Measurements from ENCODE around the gene SPDEF. TPM values are rescaled to one million over a fixed set of nuclear protein-coding genes. Genes with fewer than 3 reads are reported as not detected.

SPDEF gene
- total RNA-seq, 1 experiment from 2014 or later = not detected

DNA sequence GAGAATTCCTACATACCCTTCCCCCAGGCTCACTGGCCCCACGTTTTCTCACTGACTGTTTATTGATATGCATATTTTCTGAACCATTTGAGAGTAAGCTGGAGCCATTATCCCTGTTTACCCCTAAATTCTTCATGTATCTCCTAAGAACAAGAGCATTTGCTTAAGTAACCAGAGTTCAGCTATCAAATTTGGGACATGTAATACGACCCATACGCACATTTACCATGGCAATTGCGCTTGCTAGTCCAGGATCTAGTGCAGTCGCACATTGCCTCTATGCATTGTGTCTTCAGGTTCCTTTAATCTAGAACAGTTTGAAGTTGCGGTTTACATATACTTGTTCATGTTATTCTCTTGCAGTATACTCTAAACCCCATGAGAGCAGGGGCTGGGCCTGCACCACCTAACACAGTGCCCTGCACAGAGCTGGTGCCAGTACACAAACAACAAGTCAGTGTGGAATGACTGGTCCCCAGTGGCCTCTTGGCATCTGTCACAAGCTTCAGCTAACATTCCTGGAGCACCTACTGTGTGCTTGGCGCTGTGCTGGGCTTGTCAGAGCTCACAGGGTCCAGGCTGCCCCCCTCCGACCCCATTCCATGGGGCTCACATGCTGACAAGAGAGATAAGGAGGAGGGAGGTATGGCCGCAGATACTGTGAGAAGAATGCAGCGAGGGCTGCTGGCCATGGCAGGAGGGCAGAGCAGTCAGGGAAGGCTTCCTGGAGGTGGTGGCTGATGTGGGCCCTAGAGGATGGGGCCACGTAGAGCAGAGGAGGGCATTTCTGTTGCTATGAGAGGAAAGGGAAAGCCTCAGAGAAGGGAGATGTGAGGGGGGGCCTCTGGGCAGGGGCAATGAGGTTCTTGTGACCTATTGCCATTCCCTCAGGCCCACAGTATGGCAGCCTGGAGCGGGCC, 28.1 kb downstream of the SPDEF start:
- DNase-seq = no peak
- Histone ChIP-seq H3K4me3 (no peak overlapping the region), H3K36me3 (no peaks in the 10 kb centered on the region), H3K9me3 (no peaks in the 10 kb centered on the region), H3K27me3 (no peaks in the 10 kb centered on the region)

DNA sequence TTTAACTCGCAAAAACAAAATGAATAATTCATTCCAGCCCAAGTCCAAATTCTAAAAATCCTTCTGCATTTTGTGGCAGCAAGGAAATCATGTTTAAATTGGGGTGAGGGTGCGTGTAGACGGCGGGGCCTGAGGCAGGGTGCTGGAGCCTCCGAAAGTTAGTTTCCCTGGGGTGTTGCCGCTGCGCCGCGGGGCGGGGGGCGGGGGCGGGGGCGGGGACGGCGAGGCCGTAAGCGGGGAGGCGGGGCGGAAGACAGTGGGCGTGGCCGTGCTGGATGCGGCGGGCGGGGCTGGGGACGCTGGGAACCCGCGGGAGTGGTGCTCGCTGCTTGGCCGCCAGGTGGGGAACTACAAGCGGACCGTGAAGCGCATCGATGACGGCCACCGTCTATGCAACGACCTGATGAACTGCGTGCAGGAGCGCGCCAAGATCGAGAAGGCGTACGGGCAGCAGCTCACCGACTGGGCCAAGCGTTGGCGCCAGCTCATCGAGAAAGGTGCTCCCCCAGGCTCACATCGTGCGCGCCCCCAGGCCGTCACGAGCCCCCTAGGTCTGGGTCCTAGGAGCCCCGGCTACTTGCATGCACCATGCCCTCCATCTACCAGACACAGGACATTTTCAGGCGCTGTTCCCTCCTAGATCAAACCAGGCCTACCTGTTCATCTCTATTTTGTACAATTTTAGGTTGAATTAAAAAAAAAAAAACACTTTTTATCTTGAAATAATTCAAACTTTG, 29.0 kb downstream of the SPDEF start:
- H3K27me3 ChIP-seq = no peaks in the 10 kb centered on the region
- no peaks in the 10 kb centered on the region for H3K36me3 ChIP-seq
- H3K4me3 ChIP-seq = no peak overlapping the region
- H3K9me3 ChIP-seq = no peaks in the 10 kb centered on the region
- peak; percentile 85 for DNase-seq

DNA sequence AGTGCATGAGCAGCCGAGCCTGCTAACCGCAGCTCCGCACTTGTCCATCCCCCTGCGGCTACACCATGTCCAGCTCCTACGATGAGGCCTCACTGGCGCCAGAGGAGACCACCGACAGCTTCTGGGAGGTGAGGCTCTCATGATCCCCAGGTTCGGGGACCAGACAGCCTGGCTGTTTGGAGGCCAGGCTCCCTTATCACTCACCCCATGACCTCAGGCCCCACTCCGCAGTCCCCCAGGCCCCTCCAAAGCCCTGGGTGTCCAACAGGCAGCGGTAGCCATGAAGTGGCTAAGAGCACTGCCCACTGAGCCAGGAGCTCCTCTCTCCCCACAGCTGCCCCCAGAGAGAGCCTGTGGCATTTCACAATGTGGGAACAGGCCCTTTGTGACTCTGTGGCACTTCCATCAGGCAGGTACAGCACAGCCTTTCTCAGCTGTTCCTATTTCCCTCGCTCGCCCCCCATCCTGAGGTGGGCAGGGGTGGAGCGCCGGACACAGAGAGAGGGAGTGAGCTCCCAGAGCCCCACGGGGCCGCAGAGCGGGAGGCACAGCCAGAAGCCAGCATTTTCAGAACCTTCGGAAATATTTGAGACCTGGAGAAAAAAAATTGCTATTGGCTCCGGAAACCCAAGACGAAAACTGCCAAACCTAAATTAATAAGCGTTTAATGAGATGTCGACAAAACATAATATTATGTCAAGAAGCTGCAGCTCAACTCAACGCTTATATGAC, 29.7 kb downstream of the SPDEF start:
- no peak overlapping the region for H3K4me3 ChIP-seq
- no peak for DNase-seq

DNA sequence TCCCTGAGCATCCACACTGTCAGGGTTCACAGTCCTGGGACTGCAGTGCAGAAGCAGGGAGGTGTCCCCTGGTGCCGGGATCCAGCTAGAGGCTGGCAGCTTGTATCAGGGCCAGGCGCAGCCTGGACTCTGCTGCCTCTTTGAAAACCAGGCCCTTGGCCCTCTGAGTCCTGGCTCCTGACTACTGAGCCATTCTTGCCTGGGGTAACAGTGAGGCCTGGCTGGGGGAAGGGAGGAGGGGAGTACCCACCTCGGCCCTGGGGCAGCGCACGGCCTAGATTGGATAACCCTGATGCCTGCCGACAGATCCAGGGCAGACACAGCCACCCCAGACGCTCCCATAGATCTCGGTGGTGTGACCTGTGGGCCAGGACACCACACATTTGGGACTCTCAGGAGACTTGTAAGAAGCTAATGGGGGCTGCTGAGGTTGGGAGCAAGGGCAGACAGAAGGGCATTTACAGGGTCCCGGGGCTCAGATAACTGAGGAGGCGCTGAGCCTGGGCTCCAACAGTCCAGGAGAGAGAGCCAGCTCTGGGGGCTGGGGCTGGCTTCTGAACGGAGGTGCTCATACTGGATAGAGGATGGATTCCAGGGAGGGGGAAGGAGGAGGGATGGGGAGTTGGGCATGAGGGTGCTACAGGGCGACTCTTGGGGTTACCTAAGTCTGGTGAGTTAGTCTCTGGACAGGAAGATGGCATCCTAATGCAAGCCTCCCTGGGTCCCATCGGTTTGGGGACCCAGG, 30.5 kb downstream of the SPDEF start:
- no peaks in the 10 kb centered on the region for H3K27me3 ChIP-seq
- H3K9me3 ChIP-seq = no peaks in the 10 kb centered on the region
- no peak for DNase-seq
- H3K4me3 ChIP-seq = no peak overlapping the region
- no peaks in the 10 kb centered on the region for H3K36me3 ChIP-seq

More for the DNA sequence above, 29.7 kb downstream of the SPDEF start:
- no peaks in the 10 kb centered on the region for H3K27me3 ChIP-seq
- no peaks in the 10 kb centered on the region for H3K36me3 ChIP-seq
- H3K9me3 ChIP-seq = no peaks in the 10 kb centered on the region

DNA sequence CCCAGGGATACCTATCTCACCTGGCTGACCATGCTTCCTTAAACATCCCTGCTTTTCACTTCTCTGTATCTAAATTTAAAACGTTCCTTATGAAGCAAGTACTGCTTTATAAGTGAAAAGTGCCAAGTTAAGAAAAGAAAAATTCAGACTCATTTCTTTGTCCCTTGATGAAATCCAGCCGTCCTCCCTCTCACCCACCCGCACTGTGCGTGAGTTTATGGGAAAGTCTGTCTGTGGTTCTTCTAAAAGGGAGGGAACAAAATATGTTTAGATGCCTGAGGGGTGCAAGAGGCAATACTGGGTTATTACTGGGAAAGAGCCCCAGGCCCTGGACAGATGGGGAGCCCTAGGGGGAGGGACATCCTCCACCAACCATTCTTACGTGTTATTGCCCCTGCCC, 31.2 kb downstream of the SPDEF start:
- Histone ChIP-seq H3K36me3 (no peaks in the 10 kb centered on the region), H3K9me3 (no peaks in the 10 kb centered on the region), H3K4me3 (no peak overlapping the region), H3K27me3 (no peaks in the 10 kb centered on the region)
- DNase-seq = no peak

DNA sequence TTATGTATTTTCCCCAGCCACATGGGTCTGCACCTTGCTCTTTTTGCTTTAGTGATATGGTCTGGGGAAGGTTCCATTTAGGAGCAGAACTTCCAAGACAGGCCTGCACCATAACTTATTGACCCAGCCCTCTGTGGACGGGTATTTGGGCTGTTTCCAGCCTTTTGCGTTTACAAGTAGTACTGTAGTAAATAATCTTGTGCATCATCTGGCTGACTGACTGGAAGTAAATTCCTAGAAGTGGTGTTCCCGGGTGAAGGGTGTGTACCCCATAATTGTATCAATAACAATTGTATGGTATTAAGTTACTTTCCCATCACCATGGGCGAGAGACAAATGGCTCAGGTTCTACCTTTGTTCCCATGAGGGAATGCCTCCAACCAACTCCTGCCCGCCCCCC, 31.6 kb downstream of the SPDEF start:
- no peaks in the 10 kb centered on the region for H3K9me3 ChIP-seq
- no peak overlapping the region for H3K4me3 ChIP-seq
- H3K36me3 ChIP-seq = no peaks in the 10 kb centered on the region
- no peaks in the 10 kb centered on the region for H3K27me3 ChIP-seq
- DNase-seq = no peak

DNA sequence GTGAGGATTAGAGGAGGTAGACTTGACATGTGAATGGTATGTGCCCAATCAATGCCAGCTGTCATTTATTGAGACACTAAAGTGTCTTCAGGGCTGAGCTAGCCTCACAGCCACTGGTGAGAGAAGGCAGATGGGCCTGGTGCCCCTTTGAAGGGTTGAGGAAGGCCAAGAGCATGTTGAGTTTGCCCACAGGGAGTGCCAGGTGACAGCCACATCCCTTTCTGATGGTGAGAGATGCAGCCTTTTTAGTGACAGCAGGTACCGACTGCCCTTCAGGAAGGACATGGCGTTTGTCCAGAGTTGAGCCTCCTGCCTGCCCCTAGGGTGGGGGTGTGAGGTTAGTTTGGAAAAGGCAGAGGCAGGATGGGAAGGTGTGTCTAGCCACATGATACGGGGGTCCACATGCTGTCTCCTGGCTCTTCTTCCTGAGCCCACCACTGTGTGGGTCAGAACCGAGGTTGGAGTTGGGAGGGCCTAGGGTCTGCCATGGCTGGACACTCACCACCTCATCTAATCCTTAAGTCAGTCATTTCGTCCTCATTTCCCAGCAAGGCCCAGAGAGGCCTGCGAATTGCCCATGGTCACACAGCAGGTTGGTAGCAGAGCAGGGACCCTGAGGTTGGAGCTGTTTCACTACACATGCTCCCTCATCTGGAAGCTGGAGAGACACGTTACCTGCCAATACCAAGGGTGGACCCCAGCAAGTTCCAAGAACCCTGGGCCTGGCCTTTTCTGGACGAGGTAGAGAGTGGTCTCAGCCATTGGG, 32.5 kb downstream of the SPDEF start:
- Histone ChIP-seq H3K4me3 (no peak overlapping the region), H3K9me3 (no peaks in the 10 kb centered on the region), H3K27me3 (no peaks in the 10 kb centered on the region), H3K36me3 (no peaks in the 10 kb centered on the region)
- no peak for DNase-seq

DNA sequence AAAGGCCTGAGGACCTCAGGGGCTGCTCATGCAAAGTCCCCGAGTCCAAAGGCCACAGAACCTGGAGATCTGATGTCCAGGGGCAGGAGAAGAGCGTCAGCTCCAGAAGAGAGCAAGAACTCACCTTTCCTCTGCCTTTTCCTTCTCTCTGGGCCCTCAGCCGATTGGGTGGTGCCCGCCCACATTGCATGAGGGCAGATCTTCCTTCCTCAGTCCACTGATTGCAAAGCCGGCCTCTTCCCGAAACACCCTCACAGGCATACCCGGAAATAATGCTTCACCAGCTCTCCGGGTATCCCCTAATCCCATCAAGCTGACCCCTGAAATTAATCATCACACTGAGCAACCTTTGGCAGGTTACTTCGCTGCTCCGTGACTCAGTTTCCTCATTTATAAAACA, 33.4 kb downstream of the SPDEF start:
- Histone ChIP-seq H3K4me3 (no peak overlapping the region), H3K9me3 (no peaks in the 10 kb centered on the region), H3K27me3 (no peaks in the 10 kb centered on the region), H3K36me3 (no peaks in the 10 kb centered on the region)
- DNase-seq = no peak

DNA sequence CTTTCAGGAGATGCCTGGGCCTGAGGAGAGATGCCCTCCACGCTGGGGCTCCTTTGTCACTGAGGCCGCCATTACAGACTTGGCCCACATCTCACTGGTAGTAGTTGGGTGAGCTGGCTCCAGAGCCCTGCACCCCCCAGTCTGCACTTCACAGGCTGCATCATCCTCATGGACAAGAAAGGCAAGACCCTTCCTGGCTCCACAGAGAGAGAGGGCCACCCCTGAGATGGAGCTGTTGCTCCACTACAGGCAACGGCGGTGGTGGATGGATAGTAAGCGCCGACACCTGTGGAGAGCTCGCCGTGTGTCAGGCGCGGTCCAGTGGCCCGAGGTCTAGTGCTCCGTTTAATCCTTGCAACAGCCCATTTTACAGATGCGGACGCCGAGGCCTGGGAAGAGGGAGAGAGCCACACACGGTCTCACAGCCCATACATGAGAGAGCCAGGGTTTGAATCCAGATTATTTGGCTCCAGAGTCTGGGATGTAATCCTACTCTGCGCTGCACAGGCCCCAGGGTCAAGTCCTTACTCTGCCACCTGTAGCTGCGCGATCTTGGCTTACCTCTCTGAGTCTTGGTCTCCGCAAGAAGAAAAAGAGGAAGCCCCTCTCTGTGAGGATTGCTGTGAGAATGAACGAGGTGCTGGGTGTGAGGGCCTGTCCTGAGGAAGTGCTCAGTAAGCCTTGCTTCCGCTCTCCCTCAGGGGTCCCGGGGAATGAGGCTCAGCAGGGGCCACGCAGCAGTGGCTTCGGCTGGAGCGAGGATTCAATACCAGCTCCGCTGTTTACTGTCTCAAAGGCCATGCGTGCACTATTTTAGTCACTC, 34.5 kb downstream of the SPDEF start:
- no peaks in the 10 kb centered on the region for H3K9me3 ChIP-seq
- no peaks in the 10 kb centered on the region for H3K36me3 ChIP-seq
- no peaks in the 10 kb centered on the region for H3K27me3 ChIP-seq
- no peak overlapping the region for H3K4me3 ChIP-seq
- DNase-seq = no peak

DNA sequence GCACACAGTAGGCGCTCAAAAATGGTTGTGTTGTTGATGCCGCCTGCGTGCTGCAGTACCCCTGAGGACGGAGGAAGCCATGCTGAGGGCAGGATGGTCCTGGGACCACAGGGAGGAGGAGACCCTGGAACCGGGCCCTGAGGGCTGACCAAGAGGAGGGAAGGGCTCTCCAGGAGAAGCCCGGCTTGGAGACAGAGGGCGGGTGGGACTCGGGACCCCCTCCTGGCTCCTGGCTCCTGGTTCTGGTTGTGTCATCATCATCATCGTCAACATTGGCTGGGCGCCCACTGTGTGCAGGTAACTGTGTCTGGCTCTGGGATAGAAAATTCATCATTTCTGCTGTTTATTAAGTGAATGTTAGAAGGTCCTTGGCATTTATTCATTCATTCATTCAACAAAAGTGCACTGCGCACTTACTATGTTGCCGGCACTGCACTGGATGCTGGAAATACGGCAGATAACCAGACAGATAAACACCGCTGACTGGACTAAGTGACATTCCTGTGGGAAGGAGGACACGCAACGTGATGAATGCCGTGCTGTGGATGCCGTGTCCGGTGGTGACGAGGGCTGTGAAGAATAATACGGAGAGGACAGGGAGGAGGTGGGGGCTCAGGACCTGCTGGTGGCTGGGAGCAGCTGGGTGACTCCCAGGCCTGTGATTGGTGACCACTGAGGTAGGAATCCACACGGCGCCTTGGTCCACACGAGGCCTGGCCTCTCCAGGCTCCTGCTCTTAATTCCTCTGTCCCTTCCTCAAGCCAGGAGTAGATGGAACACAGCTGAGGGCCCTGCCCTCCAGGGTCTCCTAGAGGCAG, 35.3 kb downstream of the SPDEF start:
- H3K36me3 ChIP-seq = no peaks in the 10 kb centered on the region
- no peaks in the 10 kb centered on the region for H3K27me3 ChIP-seq
- no peak overlapping the region for H3K4me3 ChIP-seq
- no peaks in the 10 kb centered on the region for H3K9me3 ChIP-seq
- no peak for DNase-seq

DNA sequence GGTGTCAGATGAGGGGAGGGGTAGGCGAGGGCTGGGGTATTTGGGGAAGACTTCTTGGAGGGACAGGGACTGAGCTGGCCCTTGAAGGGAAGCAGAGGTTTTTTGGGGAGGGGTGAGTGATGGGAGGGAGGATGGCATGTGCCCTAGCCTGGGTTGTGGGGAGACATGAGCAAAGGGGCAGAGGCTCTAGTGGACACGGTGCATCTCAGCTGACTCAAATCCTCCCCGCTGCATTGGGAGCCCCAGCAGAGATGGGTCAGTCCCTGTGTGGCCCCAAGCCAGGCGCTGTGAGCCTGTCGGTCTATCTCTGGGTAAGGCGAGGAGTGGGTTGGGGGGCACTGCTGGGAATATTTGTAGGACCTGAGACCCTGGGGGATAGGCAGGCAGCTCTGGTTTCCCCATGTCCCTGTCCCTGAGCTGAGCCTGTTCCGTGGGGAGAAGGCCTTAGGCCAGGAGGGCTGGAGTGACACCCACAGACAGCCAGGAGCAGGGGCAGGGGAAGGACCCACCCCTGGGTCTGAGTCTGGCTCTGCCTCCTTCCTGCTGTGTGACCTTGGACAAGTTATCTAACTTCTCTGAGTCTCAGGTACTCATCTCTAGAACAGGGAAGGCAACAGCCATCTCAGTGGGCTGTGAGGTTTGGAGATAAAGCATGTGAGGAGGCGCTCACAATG, 36.0 kb downstream of the SPDEF start:
- no peak for DNase-seq
- no peaks in the 10 kb centered on the region for H3K27me3 ChIP-seq

DNA sequence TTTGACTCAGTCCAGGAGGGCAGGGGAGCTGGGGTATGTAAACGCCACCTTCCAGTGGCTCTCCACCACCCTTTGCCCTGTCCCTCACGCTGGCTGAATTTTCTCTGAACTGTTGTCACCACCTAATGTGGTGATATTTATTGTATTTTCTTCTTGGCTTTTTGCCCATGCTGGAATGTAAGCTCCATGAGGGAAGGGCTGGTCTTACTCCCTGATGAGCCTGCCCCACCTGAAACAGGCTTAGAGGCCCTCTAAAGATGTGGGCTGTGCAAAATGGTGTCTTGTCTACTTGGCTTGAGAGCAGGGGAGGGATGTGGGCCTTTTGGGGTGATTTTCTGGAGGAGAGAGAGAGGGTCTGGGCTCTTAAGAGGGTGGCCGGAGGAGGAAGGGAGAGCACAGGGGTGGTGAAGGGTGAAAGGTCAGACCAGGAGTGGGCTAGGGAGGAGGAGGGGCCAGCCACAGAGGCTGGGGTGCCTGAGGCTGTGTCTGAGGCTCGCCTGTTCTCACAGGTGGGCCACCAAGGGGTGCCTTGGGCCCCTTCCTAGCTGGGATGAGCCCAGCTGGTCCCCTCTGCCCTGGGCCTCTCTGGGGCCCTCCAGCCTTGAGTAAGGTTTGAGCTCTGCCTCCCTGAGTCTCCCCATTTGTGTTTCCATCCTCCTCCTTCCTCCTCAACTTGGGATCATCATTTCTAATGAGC, 37.3 kb downstream of the SPDEF start:
- Histone ChIP-seq H3K4me3 (no peak overlapping the region), H3K27me3 (no peaks in the 10 kb centered on the region), H3K9me3 (no peaks in the 10 kb centered on the region), H3K36me3 (no peaks in the 10 kb centered on the region)
- DNase-seq = no peak

More for the DNA sequence above, 36.0 kb downstream of the SPDEF start:
- Histone ChIP-seq H3K36me3 (no peaks in the 10 kb centered on the region), H3K4me3 (no peak overlapping the region), H3K9me3 (no peaks in the 10 kb centered on the region)

DNA sequence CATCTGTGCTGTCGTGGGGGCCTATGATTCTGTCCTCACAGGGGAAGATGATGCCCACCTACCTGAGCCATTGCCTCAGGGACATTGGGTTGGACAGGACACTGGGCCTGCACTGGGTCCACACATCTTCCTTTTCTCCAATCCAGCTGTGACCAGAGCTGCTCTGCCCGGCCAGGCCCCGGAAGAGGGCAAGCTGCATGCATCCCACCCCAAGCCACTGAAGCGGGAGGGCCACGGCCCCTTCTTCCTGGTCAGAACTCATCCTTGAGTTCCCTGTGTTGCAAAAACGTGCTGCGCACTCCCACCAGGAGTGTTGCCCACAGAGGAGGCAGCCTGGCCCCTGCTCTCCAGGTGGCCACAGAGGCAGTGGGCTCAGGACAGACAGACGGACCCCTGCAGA, 38.2 kb downstream of the SPDEF start:
- H3K4me3 ChIP-seq = no peak overlapping the region
- no peaks in the 10 kb centered on the region for H3K36me3 ChIP-seq
- DNase-seq = no peak
- no peaks in the 10 kb centered on the region for H3K27me3 ChIP-seq
- H3K9me3 ChIP-seq = no peaks in the 10 kb centered on the region

All from MG63 (cell line).